ENCODE data around the gene WDR55.
"Not testable (repeated sequence)": the region's sequence is repeated elsewhere in the genome, so short reads cannot be mapped to it uniquely, and the experiment has no call there.

WDR55 gene

GRCh38 chr5:140641716-140642115 is 23.0 kb upstream of the WDR55 start:
- DNase-seq (ENCODE audit: low read depth, low spot score) = no peak
- H3K27ac ChIP-seq = no peak overlapping the region

- H3K27ac ChIP-seq = no peak overlapping the region
- no peak for DNase-seq (ENCODE audit: low read depth, low spot score)
Observed at GRCh38 chr5:140642718-140643117, 22.0 kb upstream of the WDR55 start.

- no peak for DNase-seq (ENCODE audit: low read depth, low spot score)
- peak overlapping the region; percentile 55 for H3K27ac ChIP-seq
Observed at GRCh38 chr5:140647042-140647419, 17.7 kb upstream of the WDR55 start.

GRCh38 chr5:140658870-140659269 is 5.8 kb upstream of the WDR55 start:
- H3K27ac ChIP-seq = no peak overlapping the region
- no peak for DNase-seq (ENCODE audit: low read depth, low spot score)

GRCh38 chr5:140660371-140660770 is 4.3 kb upstream of the WDR55 start:
- DNase-seq (ENCODE audit: low read depth, low spot score); H3K27ac ChIP-seq: not testable (repeated sequence)

GRCh38 chr5:140664030-140664358 is 710 bp upstream of the WDR55 start:
- no peak for DNase-seq (ENCODE audit: low read depth, low spot score)

GRCh38 chr5:140671035-140671434 is 6.3 kb downstream of the WDR55 start:
- DNase-seq (ENCODE audit: low read depth, low spot score); H3K27ac ChIP-seq: not testable (repeated sequence)

More at GRCh38 chr5:140664030-140664358, 710 bp upstream of the WDR55 start:
- peak overlapping the region; percentile 92 for H3K27ac ChIP-seq

- no peak overlapping the region for H3K27ac ChIP-seq
- DNase-seq (ENCODE audit: low read depth, low spot score) = no peak
Observed at GRCh38 chr5:140671472-140672125, 6.9 kb downstream of the WDR55 start.

- no peak overlapping the region for H3K27ac ChIP-seq
- DNase-seq (ENCODE audit: low read depth, low spot score) = no peak
Observed at GRCh38 chr5:140672455-140673186, 7.9 kb downstream of the WDR55 start.

- DNase-seq (ENCODE audit: low read depth, low spot score) = no peak
- H3K27ac ChIP-seq = no peak within 1 kb of the TSS
Observed at GRCh38 chr5:140673187-140673976, 8.7 kb downstream of the WDR55 start, which contains the start of gene DND1. Gene DND1 (minus strand): TSS chr5:140673576. CDS start chr5:140673542, 34 bp downstream.

GRCh38 chr5:140674211-140674610 is 9.5 kb downstream of the WDR55 start:
- no peak overlapping the region for H3K27ac ChIP-seq
- DNase-seq (ENCODE audit: low read depth, low spot score) = no peak

GRCh38 chr5:140674629-140675028 is 9.9 kb downstream of the WDR55 start:
- DNase-seq (ENCODE audit: low read depth, low spot score) = no peak
- H3K27ac ChIP-seq = no peak overlapping the region

GRCh38 chr5:140677947-140678346 is 13.2 kb downstream of the WDR55 start:
- DNase-seq (ENCODE audit: low read depth, low spot score) = no peak
- H3K27ac ChIP-seq = no peak overlapping the region

GRCh38 chr5:140678993-140679392 is 14.3 kb downstream of the WDR55 start:
- H3K27ac ChIP-seq = no peak overlapping the region
- DNase-seq (ENCODE audit: low read depth, low spot score) = no peak

GRCh38 chr5:140690376-140690932 is 25.8 kb downstream of the WDR55 start:
- DNase-seq (ENCODE audit: low read depth, low spot score) = no peak

GRCh38 chr5:140690941-140691924 is 26.5 kb downstream of the WDR55 start, which contains the start of the genes HARS1 and HARS2:
Gene HARS1 (minus strand): TSS chr5:140691370. CDS start chr5:140691304, 66 bp downstream.
Gene HARS2 (plus strand): TSS chr5:140691455. CDS start chr5:140691649, 194 bp downstream.
- H3K27ac ChIP-seq = peak within 1 kb of the TSS; percentile 90
- peak; percentile 83 for DNase-seq (ENCODE audit: low read depth, low spot score)

More at GRCh38 chr5:140690376-140690932, 25.8 kb downstream of the WDR55 start:
- peak overlapping the region; percentile 90 for H3K27ac ChIP-seq

GRCh38 chr5:140694276-140694675 is 29.6 kb downstream of the WDR55 start:
- DNase-seq (ENCODE audit: low read depth, low spot score) = no peak
- H3K27ac ChIP-seq = no peak overlapping the region

- H3K27ac ChIP-seq = no peak overlapping the region
- no peak for DNase-seq (ENCODE audit: low read depth, low spot score)
Observed at GRCh38 chr5:140696891-140697492, 32.3 kb downstream of the WDR55 start.

Measured in epithelial cell of prostate (primary cell).